Adrenal gland (tissue), 5 donors: Measurements from ENCODE around the gene TBC1D10A.
A peak's percentile ranks its signal among the peaks of the same experiment; 100 is the strongest.

Experiments used
- POLR2A ChIP-seq, 2 donors: fragments of 450-650 bp; IDR thresholded peaks; one replicate each; pipeline ENCODE4 v1.6.1; 2017; ENCODE audit warnings: antibody characterized with exemption in 2 of 2, mild to moderate bottlenecking in 2 of 2, moderate library complexity in 1 of 2
- TF ChIP-seq, protein P1 (sequence below), 6 experiments: fragments of 450-650 bp in 4 of 6; fragments of 200-600 bp in 2 of 6; sonication (generic) in 1 of 6; IDR thresholded peaks; 1 replicate in 5 of 6; 2 replicates in 1 of 6; pipeline versions ENCODE4 v1.5.1 to v1.8.0; 2016 to 2021; ENCODE audit warnings: antibody characterized with exemption in 6 of 6, mild to moderate bottlenecking in 2 of 6, moderate library complexity in 1 of 6
- donor health status: DM: no; HTN: no; CAD: no.

DNA sequence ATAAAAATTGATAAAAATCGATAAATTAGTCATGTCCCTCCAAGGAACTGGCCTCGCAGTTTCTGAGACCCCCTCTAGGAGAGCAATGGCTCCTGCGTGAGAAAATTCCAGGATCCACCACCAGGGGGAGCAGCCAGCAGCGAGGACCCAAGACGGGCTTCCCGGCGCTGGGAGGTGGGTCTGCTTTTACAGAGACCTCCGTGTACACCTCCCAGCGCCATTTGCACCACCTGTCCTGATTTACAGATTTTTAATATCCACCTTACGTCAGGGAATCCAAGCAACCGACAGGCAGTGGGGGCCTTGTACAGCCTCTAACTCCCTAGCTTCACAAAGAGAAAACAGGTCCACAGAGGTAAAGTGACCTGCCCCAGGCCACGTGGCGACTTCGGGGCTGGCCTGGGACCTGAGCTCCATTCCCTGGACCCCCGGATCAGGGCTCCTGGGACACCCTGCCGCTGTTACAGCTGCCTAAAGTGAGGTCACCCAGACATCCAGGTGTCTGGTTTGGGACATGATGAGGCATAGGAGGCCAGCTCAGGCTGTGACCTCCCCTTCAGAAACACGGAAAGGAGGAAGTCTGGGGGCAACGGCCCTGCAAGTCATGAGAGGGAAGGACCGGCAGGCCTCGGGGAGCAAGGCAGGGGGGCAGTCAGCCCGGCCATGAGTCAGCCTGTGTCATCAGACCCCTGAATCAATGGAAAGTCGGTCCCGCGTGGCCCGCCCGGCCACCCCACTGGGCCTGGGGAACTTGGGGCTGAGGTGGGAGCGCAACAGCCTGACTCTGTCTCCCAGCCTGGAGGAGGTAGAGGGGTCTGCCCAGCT, 63.6 kb downstream of the TBC1D10A start:
- TF ChIP-seq, protein P1, sequence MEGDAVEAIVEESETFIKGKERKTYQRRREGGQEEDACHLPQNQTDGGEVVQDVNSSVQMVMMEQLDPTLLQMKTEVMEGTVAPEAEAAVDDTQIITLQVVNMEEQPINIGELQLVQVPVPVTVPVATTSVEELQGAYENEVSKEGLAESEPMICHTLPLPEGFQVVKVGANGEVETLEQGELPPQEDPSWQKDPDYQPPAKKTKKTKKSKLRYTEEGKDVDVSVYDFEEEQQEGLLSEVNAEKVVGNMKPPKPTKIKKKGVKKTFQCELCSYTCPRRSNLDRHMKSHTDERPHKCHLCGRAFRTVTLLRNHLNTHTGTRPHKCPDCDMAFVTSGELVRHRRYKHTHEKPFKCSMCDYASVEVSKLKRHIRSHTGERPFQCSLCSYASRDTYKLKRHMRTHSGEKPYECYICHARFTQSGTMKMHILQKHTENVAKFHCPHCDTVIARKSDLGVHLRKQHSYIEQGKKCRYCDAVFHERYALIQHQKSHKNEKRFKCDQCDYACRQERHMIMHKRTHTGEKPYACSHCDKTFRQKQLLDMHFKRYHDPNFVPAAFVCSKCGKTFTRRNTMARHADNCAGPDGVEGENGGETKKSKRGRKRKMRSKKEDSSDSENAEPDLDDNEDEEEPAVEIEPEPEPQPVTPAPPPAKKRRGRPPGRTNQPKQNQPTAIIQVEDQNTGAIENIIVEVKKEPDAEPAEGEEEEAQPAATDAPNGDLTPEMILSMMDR (IDR thresholded peaks at IDR 0.05) = peak; percentile 92 to 100 (median 98)
- no peak for TF ChIP-seq POLR2A (IDR thresholded peaks at IDR 0.05)
